Activated T-helper 1 cell treated with anti-CD3 and anti-CD28 coated beads, Interleukin-2, amount 50 U/mL, for 16 hours (primary cell): ENCODE measurements around the gene MBD3.
"Not testable (repeated sequence)": the region's sequence is repeated elsewhere in the genome, so short reads cannot be mapped to it uniquely, and the experiment has no call there.

Experiments
- DNase-seq, 2 donors: peaks; one replicate each; pipeline ENCODE4 v3.0.0-alpha.2; 2020; ENCODE audit warnings: low read depth in 1 of 2, low spot score in 1 of 2

MBD3 gene

GRCh38 chr19:1592755-1593500 is at the start of gene MBD3:
TSS of gene MBD3 (minus strand) at chr19:1592865. CDS start at chr19:1592631, 234 bp downstream.
- DNase-seq: peak; percentile 71 to 84

GRCh38 chr19:1640893-1641448 is 48.3 kb upstream of the MBD3 start:
- DNase-seq: not testable (repeated sequence)

GRCh38 chr19:1636325-1637236 is 43.9 kb upstream of the MBD3 start:
- no peak for DNase-seq

GRCh38 chr19:1634938-1635243 is 42.2 kb upstream of the MBD3 start:
- DNase-seq: no peak

GRCh38 chr19:1634242-1634937 is 41.7 kb upstream of the MBD3 start:
- no peak for DNase-seq

- DNase-seq: no peak
These were observed 40.7 kb upstream of the MBD3 start for GRCh38 chr19:1633269-1633826.

GRCh38 chr19:1632462-1633268 is 40.0 kb upstream of the MBD3 start:
- DNase-seq: no peak

- DNase-seq: no peak
These were observed 39.0 kb upstream of the MBD3 start for GRCh38 chr19:1631557-1632100.

- no peak for DNase-seq
These were observed 38.1 kb upstream of the MBD3 start for GRCh38 chr19:1630811-1631210.

GRCh38 chr19:1630012-1630411 is 37.3 kb upstream of the MBD3 start:
- DNase-seq: no peak

GRCh38 chr19:1629256-1629808 is 36.7 kb upstream of the MBD3 start:
- DNase-seq: no peak

GRCh38 chr19:1627194-1627593 is 34.5 kb upstream of the MBD3 start:
- DNase-seq: no peak

GRCh38 chr19:1626417-1627010 is 33.8 kb upstream of the MBD3 start:
- DNase-seq: no peak

GRCh38 chr19:1624458-1624857 is 31.8 kb upstream of the MBD3 start:
- DNase-seq: peak in 1 of 2 donors; percentile 20

- no peak for DNase-seq
These were observed 29.9 kb upstream of the MBD3 start for GRCh38 chr19:1622541-1622940.

GRCh38 chr19:1622007-1622406 is 29.3 kb upstream of the MBD3 start:
- no peak for DNase-seq

GRCh38 chr19:1621574-1621973 is 28.9 kb upstream of the MBD3 start:
- no peak for DNase-seq

- DNase-seq: no peak
These were observed 28.4 kb upstream of the MBD3 start for GRCh38 chr19:1621021-1621420.

- no peak for DNase-seq
These were observed 27.8 kb upstream of the MBD3 start for GRCh38 chr19:1620502-1620901.
